Anterior cingulate cortex (tissue), 58 donors: ENCODE data around the gene SIVA1.

ENCODE experiments used
- DNase-seq, 58 donors: peaks; one replicate each; lab custom pipeline; 2025; lab: John Stamatoyannopoulos, UW

The SIVA1 gene

GRCh38 chr14:104802394-104803184, 49.6 kb downstream of the SIVA1 start:
- no peak for DNase-seq

- DNase-seq: no peak
Observed at GRCh38 chr14:104803280-104803911, 50.4 kb downstream of the SIVA1 start.

GRCh38 chr14:104803912-104804410, 51.0 kb downstream of the SIVA1 start:
- DNase-seq: no peak

- DNase-seq: no peak
Observed at GRCh38 chr14:104804481-104805325, 51.8 kb downstream of the SIVA1 start.

- DNase-seq: no peak
Observed at GRCh38 chr14:104805326-104805678, 52.4 kb downstream of the SIVA1 start.

GRCh38 chr14:104805941-104806624, 53.1 kb downstream of the SIVA1 start:
- DNase-seq: no peak

- DNase-seq: no peak
Observed at GRCh38 chr14:104806625-104807465, 53.9 kb downstream of the SIVA1 start.

- no peak for DNase-seq
Observed at GRCh38 chr14:104808456-104808855, 55.5 kb downstream of the SIVA1 start.
